Testis (tissue), 3 donors: ENCODE results near the gene RPAP3. TPM values are rescaled to one million over a fixed set of nuclear protein-coding genes. Genes with fewer than 3 reads are reported as not detected.
A peak's percentile ranks its signal among the peaks of the same experiment; 100 is the strongest.

Source experiments
- DNase-seq: peaks from one replicate; pipeline ENCODE4 v3.0.0-alpha.2; 2019
- H3K27ac ChIP-seq, 2 donors: fragments of 200-600 bp; sonication (generic); one replicate each; pipeline ENCODE4 v1.5.1; 2019
- H3K27me3 ChIP-seq: fragments of 200-600 bp; sonication (generic); one replicate; pipeline ENCODE4 v1.5.1; 2019
- H3K36me3 ChIP-seq: fragments of 200-600 bp; sonication (generic); one replicate; pipeline ENCODE4 v1.5.1; 2017; ENCODE audit warnings: low read depth; ENCODE audit errors: missing control alignments
- H3K4me1 ChIP-seq: fragments of 200-600 bp; sonication (generic); one replicate; pipeline ENCODE4 v1.5.1; 2019
- H3K4me3 ChIP-seq, 2 donors: fragments of 200-600 bp; sonication (generic); one replicate each; pipeline ENCODE4 v1.5.1; 2017 to 2019
- H3K9me3 ChIP-seq: fragments of 200-600 bp; sonication (generic); one replicate; pipeline ENCODE4 v1.5.1; 2017
- CTCF ChIP-seq, 3 experiments: fragments of 450-650 bp in 2 of 3; fragments of 200-600 bp in 1 of 3; sonication (generic) in 1 of 3; IDR thresholded peaks; one replicate each; pipeline ENCODE4 v1.5.1; 2016 to 2019; ENCODE audit warnings: antibody characterized with exemption in 3 of 3, mild to moderate bottlenecking in 2 of 3, moderate library complexity in 1 of 3
- POLR2A ChIP-seq: fragments of 450-650 bp; IDR thresholded peaks from one replicate; pipeline ENCODE4 v1.6.1; 2017; ENCODE audit warnings: antibody characterized with exemption, mild to moderate bottlenecking, moderate library complexity
- WGBS, 2 donors: methylation state at CpG; one replicate each; pipeline ENCODE4 v1.1.5; 2018; 5-methylcytosine and 5-hydroxymethylcytosine counted together
- intact Hi-C: fragments of 100-400 bp; cut with DNase I; formaldehyde crosslinking; loops from one replicate; pipeline ENCODE4 v1.15.1; 2023; ENCODE audit warnings: low total_unique reads
- polyA plus RNA-seq: library from polyadenylated mRNA; stranded (reverse); fragments of 350-450 nt; fragmentation: Illumina TruSeq; extraction: RNeasy Lipid Tissue Mini Kit (QIAGEN cat#74804); gene quantifications from one replicate; pipeline ENCODE4 v1.2.3, GENCODE V29; 2014; ENCODE audit warnings: low read depth, low replicate concordance; ENCODE audit not compliant: insufficient read depth
- total RNA-seq, 2 donors: library from RNA; depleted of rRNA; stranded (reverse); fragments of >200 nt; gene quantifications; one replicate each; pipeline ENCODE4 v1.2.3, GENCODE V29; 2016

The RPAP3 gene
- total and polyA plus RNA-seq, 3 donors from 2014 or later: 12.7 to 32.3 (median 25.0) TPM

- intact Hi-C loops: no loop called here
- no peak overlapping the region for H3K4me3 ChIP-seq
- no peaks in the 10 kb centered on the region for H3K9me3 ChIP-seq
- 94 to 95% methylated on average over 7 of the region's 7 CpGs for WGBS, 2 donors
- no peaks in the 10 kb centered on the region for H3K4me1 ChIP-seq
- no peak for TF ChIP-seq POLR2A
- no peak for TF ChIP-seq CTCF (IDR thresholded peaks at IDR 0.05)
- H3K27ac ChIP-seq: no peak overlapping the region
- no peaks in the 10 kb centered on the region for H3K36me3 ChIP-seq
- no peak for DNase-seq
- no peaks in the 10 kb centered on the region for H3K27me3 ChIP-seq
Measured at GRCh38 chr12:47698631-47699030, 7.2 kb downstream of the RPAP3 start.

- intact Hi-C loops: no loop called here
- WGBS, 2 donors: 77 to 85% methylated on average over 4 of the region's 4 CpGs
Measured at GRCh38 chr12:47698055-47698454, 7.8 kb downstream of the RPAP3 start.

GRCh38 chr12:47689215-47689614 is 16.6 kb downstream of the RPAP3 start:
- H3K4me1 ChIP-seq: no peaks in the 10 kb centered on the region
- no peak for TF ChIP-seq CTCF (IDR thresholded peaks at IDR 0.05)
- no peak for TF ChIP-seq POLR2A
- no peaks in the 10 kb centered on the region for H3K9me3 ChIP-seq
- no peak overlapping the region for H3K4me3 ChIP-seq
- H3K36me3 ChIP-seq: no peaks in the 10 kb centered on the region
- DNase-seq: no peak
- no peaks in the 10 kb centered on the region for H3K27me3 ChIP-seq
- intact Hi-C loops: no loop called here
- 82 to 85% methylated on average over 2 of the region's 2 CpGs for WGBS, 2 donors
- no peak overlapping the region for H3K27ac ChIP-seq

More at GRCh38 chr12:47698055-47698454, 7.8 kb downstream of the RPAP3 start:
- Histone ChIP-seq H3K9me3 (no peaks in the 10 kb centered on the region), H3K27ac (no peak overlapping the region), H3K27me3 (no peaks in the 10 kb centered on the region), H3K36me3 (no peaks in the 10 kb centered on the region), H3K4me1 (no peaks in the 10 kb centered on the region), H3K4me3 (no peak overlapping the region)
- no peak for DNase-seq
- TF ChIP-seq POLR2A: no peak
- TF ChIP-seq CTCF (IDR thresholded peaks at IDR 0.05): no peak

GRCh38 chr12:47687636-47688035 is 18.2 kb downstream of the RPAP3 start:
- DNase-seq: no peak
- no peak overlapping the region for H3K27ac ChIP-seq
- no peaks in the 10 kb centered on the region for H3K9me3 ChIP-seq
- TF ChIP-seq POLR2A: no peak
- no peak for TF ChIP-seq CTCF (IDR thresholded peaks at IDR 0.05)
- intact Hi-C loops: no loop called here
- WGBS, 2 donors: 60 to 78% methylated on average over 3 of the region's 3 CpGs
- no peaks in the 10 kb centered on the region for H3K36me3 ChIP-seq
- no peaks in the 10 kb centered on the region for H3K27me3 ChIP-seq
- no peaks in the 10 kb centered on the region for H3K4me1 ChIP-seq
- H3K4me3 ChIP-seq: no peak overlapping the region

- intact Hi-C loops: no loop called here
- peak; percentile 29 for DNase-seq
Measured at GRCh38 chr12:47686645-47687240, 19.1 kb downstream of the RPAP3 start.

More at GRCh38 chr12:47686645-47687240, 19.1 kb downstream of the RPAP3 start:
- 63 to 78% methylated on average over 4 of the region's 4 CpGs for WGBS, 2 donors
- Histone ChIP-seq H3K9me3 (no peaks in the 10 kb centered on the region), H3K27ac (no peak overlapping the region), H3K27me3 (no peaks in the 10 kb centered on the region), H3K4me3 (no peak overlapping the region), H3K4me1 (no peaks in the 10 kb centered on the region), H3K36me3 (no peaks in the 10 kb centered on the region)
- TF ChIP-seq POLR2A (no peak), CTCF (IDR thresholded peaks at IDR 0.05) (peak; percentile 30 to 57 (median 41))
